SJSA1 (cell line): ENCODE results near the gene NRG3. TPM values are rescaled to one million over a fixed set of nuclear protein-coding genes. Genes with fewer than 3 reads are reported as not detected.

Source experiments
- DNase-seq, 2 experiments: peaks; one replicate each; pipeline ENCODE4 v3.0.0-alpha.2; 2015 to 2020; ENCODE audit warnings: low spot score in 2 of 2, low read depth in 1 of 2
- H3K27ac ChIP-seq: fragments of 250-450 bp; sonication (Bioruptor Pico); 2 replicates; pipeline ENCODE4 v1.5.1; 2020; ENCODE audit warnings: mild to moderate bottlenecking, moderate library complexity
- H3K27me3 ChIP-seq: fragments of 250-450 bp; sonication (Bioruptor Pico); replicated peaks from 2 replicates; pipeline ENCODE4 v1.5.1; 2020; ENCODE audit warnings: mild to moderate bottlenecking, moderate library complexity
- H3K36me3 ChIP-seq: fragments of 250-450 bp; sonication (Bioruptor Pico); 2 replicates; pipeline ENCODE4 v1.5.1; 2020; ENCODE audit warnings: mild to moderate bottlenecking
- H3K4me1 ChIP-seq: fragments of 250-450 bp; sonication (Bioruptor Pico); replicated peaks from 2 replicates; pipeline ENCODE4 v1.6.1; 2021; ENCODE audit warnings: mild to moderate bottlenecking
- H3K4me3 ChIP-seq: fragments of 250-450 bp; sonication (Bioruptor Pico); 2 replicates; pipeline ENCODE4 v1.5.1; 2020; ENCODE audit warnings: mild to moderate bottlenecking
- H3K9me3 ChIP-seq: fragments of 250-450 bp; sonication (Bioruptor Pico); replicated peaks from 2 replicates; pipeline ENCODE4 v1.5.1; 2020; ENCODE audit warnings: mild to moderate bottlenecking
- total RNA-seq: library from RNA; depleted of rRNA; stranded (reverse); fragments of >200 nt; shearing (Covaris generic); gene quantifications from 2 replicates; pipeline ENCODE4 v1.2.3, GENCODE V29; 2014

The NRG3 gene
- total RNA-seq, 1 experiment from 2014 or later = not detected

DNA sequence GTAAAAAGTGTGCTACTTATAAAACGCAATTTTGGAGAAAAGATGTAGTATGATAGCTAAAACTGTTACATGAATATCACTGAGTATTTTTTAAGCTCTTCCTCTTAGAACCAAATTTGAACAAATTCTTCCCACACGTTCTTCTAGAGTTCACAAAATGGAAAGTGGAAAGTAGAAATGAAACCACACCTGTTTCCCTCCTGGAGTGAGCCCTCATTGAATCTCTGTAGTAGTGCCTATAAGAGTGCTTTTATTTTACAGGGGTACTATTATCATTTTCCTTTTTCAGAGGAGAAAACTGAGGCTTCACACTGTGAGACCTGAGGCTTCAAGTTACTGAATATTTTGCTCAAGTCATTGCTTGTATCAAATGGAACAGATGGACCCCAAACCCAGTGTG lies 393.0 kb downstream of the NRG3 start:
- H3K4me1 ChIP-seq = no peaks in the 10 kb centered on the region
- peaks cover 15% of the 10 kb centered on the region for H3K9me3 ChIP-seq
- H3K4me3 ChIP-seq = no peak overlapping the region
- H3K27ac ChIP-seq = no peak overlapping the region
- H3K36me3 ChIP-seq = no peaks in the 10 kb centered on the region
- no peaks in the 10 kb centered on the region for H3K27me3 ChIP-seq
- DNase-seq = no peak

DNA sequence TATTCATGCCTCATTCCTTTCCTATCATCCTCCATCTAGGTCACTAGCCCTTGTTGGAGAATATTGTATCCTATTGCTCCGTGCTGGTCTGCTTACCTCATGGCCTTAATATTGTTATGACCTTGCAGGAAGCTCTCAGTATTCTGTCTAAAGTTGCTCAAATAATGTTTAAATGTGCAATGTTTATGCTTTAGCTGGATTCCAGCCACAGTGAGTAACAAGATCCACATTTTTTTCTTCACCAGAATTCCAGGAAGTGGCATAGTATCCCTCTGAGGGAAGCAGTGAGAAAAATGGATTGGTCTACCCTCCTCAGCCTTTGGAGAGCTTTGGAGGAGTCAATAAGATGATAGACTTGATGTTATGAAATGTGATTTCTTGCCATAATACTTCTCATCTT lies 402.6 kb downstream of the NRG3 start:
- peaks cover 9% of the 10 kb centered on the region; the same call in 1 of the 2 replicates for H3K9me3 ChIP-seq
- no peaks in the 10 kb centered on the region for H3K4me1 ChIP-seq
- no peaks in the 10 kb centered on the region for H3K36me3 ChIP-seq
- no peak overlapping the region for H3K27ac ChIP-seq
- H3K27me3 ChIP-seq = no peaks in the 10 kb centered on the region
- no peak overlapping the region for H3K4me3 ChIP-seq
- no peak for DNase-seq

DNA sequence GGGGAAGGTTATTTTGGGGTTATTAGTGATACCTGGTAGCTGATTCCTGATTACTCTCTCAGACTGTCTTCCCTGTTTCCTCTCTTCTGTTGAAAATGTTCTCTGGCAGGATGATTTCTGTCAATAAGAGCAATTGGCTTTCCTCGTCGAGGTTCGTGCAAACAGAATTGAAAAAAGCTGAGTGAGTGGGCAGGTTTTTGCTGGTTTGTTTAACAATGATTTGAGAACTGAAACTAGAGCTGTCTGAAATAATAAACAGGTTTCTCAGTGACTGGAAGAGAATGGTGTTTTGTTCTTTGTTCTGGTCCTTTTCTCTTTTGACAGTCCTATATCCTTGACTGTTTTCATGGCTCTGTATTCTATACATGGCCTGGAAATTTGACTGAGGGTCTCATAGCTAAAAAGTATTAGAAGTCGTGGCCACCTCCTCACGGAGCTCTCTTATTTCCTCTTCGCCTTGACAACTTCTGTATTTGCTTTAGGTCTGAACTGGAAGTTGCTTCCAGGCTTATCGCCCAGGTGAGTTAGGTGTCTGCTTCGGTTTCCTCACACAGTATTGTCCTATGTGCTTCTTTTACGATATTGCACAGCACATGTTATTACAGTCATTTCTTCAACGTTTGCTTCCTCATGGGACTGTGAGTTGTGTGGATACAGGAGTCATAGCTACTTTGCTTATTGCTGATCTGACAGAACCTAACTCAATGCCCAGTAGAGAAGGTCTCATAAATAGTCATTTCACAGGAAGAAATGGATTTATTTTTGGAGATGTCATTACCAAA lies 403.6 kb downstream of the NRG3 start:
- Histone ChIP-seq H3K27me3 (no peaks in the 10 kb centered on the region), H3K4me3 (no peak overlapping the region), H3K27ac (no peak overlapping the region), H3K4me1 (no peaks in the 10 kb centered on the region), H3K9me3 (peaks cover 9% of the 10 kb centered on the region; the same call in 1 of the 2 replicates), H3K36me3 (no peaks in the 10 kb centered on the region)
- DNase-seq = no peak

DNA sequence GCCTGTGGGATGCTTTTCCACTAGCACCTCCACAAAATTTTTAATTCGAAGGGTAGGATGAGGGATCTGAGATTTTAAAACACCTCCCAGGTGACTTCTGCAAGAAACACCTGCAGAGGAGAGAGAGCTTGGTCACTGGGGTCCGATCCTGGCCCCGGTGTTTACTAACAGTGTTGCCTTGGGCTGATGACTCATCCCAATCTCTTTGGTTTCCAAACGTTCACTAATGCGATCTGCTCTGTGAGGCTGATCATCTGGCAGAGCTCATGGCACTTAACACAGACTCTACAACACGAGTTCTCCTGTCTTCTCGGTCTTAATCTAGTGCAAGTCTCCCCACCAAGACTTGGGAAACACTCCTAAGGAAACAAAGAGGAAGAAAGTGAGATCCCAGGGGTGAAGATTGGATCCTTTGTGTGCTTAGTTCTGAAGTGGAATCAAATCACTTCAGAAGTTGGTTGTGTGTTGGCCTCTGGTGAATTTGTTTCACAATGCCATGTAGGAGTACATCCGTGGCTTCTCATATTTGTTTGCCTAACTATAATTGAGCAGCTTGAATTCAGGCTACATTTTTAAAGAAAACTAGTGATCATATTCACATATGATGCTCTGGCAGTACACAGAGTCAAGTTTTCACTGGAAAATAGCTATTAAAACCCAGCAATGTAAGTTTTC lies 407.9 kb downstream of the NRG3 start:
- H3K4me3 ChIP-seq = no peak overlapping the region
- H3K36me3 ChIP-seq = no peaks in the 10 kb centered on the region
- H3K27me3 ChIP-seq = no peaks in the 10 kb centered on the region
- H3K4me1 ChIP-seq = no peaks in the 10 kb centered on the region
- peaks cover 23% of the 10 kb centered on the region; the same call in 1 of the 2 replicates for H3K9me3 ChIP-seq
- no peak for DNase-seq
- H3K27ac ChIP-seq = no peak overlapping the region

DNA sequence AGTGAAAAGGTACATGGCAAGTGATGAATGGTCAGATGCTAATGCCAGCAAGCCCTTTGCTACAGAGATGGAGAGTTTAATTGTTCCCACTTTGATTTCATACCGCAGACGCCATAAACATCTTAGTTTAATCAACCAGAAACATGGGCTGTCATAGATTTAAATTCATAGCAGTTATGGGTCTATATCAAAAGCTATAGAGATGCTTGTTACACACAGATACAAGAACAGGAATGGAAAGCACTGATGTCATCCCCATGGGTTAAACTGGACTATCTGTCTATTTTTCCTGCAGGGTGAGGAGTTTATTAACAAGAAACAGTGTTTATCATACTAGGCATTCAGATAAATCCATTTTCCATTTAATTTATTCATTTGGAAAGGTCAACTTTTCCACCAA lies 409.2 kb downstream of the NRG3 start:
- H3K36me3 ChIP-seq = no peaks in the 10 kb centered on the region
- H3K27me3 ChIP-seq = no peaks in the 10 kb centered on the region
- H3K4me1 ChIP-seq = no peaks in the 10 kb centered on the region
- H3K9me3 ChIP-seq = peaks cover 20% of the 10 kb centered on the region; the same call in 1 of the 2 replicates
- H3K27ac ChIP-seq = no peak overlapping the region
- H3K4me3 ChIP-seq = no peak overlapping the region
- DNase-seq = no peak

DNA sequence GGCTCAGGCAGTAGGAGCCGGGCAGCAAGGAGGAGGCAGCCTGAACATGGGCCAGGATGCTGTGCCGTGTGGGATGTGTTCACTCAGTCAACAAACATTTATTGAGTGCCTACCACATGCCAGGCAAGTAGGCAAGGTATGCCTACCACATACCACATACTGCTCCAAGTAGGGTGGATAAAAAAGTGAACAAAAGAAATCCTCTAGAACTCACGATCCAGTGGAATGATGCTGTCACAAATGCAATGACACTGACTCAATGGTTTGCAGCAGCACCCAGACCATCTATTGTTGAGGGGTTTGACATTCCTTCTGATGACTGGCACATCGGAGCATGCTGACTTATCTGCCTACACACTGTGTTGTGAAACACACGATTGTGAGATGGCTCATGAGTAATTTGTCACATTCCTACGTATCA lies 413.5 kb downstream of the NRG3 start:
- no peaks in the 10 kb centered on the region for H3K27me3 ChIP-seq
- no peak overlapping the region for H3K4me3 ChIP-seq
- DNase-seq = no peak
- no peaks in the 10 kb centered on the region for H3K36me3 ChIP-seq
- H3K4me1 ChIP-seq = no peaks in the 10 kb centered on the region
- peaks cover 14% of the 10 kb centered on the region; the same call in 1 of the 2 replicates for H3K9me3 ChIP-seq
- no peak overlapping the region for H3K27ac ChIP-seq

DNA sequence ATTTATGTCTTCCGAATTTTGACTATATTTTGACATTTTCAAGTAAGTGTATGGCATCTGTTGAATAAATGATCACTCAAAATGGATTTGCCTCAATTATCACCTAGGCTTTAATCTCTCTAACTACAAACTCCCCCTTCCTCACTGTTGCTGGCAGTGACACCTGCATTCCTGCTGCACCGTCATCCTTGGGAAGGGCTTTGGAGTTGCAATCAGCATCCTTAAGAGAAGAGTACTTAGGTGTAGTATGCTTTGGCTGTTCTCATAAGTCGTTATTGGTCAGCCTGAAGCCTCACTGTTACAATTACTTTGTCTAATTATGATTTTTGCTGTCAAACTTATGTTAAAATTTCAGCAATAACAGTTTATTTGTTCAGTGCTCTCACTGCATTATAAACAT lies 415.0 kb downstream of the NRG3 start:
- no peaks in the 10 kb centered on the region for H3K4me1 ChIP-seq
- no peak overlapping the region for H3K4me3 ChIP-seq
- no peak overlapping the region for H3K27ac ChIP-seq
- H3K27me3 ChIP-seq = no peaks in the 10 kb centered on the region
- peaks cover 13% of the 10 kb centered on the region; the same call in 1 of the 2 replicates for H3K9me3 ChIP-seq
- DNase-seq = no peak
- no peaks in the 10 kb centered on the region for H3K36me3 ChIP-seq

DNA sequence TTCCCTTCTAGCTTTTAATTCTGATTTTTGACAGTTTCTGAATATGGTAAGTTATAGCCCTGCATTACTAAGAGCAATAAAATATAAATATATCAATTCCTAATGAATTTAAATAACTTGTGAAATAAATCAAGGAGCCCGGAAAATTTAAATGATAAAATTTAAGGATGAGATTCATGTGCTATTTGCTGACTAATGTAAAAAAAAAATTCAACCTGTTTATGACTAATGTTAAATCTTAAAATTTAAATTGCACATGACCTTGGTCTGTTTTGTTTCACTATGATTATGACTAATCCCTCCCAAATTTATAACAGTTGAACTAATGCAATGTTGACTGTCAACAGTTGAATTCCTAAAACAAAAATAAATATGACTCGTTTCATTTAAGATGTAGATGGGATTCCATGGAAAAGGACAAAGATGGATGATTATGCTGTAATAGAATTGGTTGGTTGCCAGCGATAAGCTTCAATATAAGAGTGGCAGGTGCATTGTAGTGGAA lies 419.9 kb downstream of the NRG3 start:
- Histone ChIP-seq H3K27me3 (no peaks in the 10 kb centered on the region), H3K4me3 (no peak overlapping the region), H3K9me3 (peaks cover 4% of the 10 kb centered on the region; the same call in 1 of the 2 replicates), H3K36me3 (no peaks in the 10 kb centered on the region), H3K4me1 (no peaks in the 10 kb centered on the region), H3K27ac (no peak overlapping the region)
- DNase-seq = no peak

DNA sequence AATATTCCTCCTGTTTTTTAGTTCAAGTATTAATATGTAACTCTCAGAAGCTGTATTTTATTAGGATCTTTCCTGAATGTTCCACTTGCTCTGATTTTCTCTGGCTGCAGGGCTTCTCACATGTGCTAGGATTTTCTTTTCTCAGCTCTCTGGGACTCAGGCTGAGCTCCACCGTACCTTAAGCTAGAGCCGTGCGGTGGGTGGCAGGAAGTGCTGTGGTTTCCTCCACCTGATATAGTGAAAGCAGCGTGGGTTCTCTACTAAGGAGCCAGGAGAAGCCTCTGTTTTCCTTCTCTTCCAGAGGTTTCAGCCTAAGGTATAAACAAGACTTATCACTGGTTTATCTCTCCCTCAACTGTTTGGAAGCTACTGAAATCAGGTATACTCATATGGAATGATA lies 433.6 kb downstream of the NRG3 start:
- H3K27me3 ChIP-seq = no peaks in the 10 kb centered on the region
- H3K4me1 ChIP-seq = no peaks in the 10 kb centered on the region
- no peak overlapping the region for H3K27ac ChIP-seq
- H3K36me3 ChIP-seq = no peaks in the 10 kb centered on the region
- peaks cover 13% of the 10 kb centered on the region for H3K9me3 ChIP-seq
- DNase-seq = no peak
- H3K4me3 ChIP-seq = no peak overlapping the region

DNA sequence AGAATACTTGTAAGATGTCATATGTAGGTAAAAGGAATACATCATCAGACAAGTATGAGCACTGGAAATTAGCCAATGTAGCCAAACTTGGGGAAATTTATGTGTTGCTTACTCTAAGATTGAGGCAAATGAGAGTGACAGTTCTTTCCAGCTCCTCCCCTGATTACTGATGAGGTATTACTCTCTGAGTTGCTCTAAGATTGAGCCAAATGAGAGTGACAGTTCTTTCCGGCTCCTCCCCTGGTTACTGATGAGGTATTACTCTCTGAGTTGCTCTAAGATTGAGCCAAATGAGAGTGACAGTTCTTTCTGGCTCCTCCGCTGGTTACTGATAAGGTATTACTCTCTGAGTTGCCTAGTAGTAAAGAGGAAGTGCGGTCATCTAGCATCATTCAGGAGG lies 435.8 kb downstream of the NRG3 start:
- H3K27me3 ChIP-seq = no peaks in the 10 kb centered on the region
- H3K27ac ChIP-seq = no peak overlapping the region
- DNase-seq = no peak
- no peak overlapping the region for H3K4me3 ChIP-seq
- no peaks in the 10 kb centered on the region for H3K4me1 ChIP-seq
- no peaks in the 10 kb centered on the region for H3K36me3 ChIP-seq
- peaks cover 13% of the 10 kb centered on the region for H3K9me3 ChIP-seq

DNA sequence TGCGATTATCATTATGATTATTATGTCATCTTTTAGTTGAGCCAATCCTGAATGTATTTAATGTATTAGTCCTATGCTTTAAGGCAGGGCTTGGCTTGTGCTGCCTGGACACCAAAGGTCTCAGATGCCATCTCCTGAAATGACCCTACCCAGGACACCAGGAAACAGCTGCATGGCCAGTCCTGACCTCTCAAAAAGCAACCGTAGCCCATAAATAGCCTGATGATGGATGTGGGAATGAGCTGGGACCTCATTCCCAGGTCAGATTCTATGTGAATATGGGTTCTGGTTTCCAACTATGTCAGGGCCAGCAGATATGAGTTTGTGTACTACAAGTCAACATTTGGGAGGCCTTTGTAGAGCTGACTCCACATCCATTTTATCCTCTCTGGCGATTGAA lies 438.4 kb downstream of the NRG3 start:
- H3K9me3 ChIP-seq = peaks cover 13% of the 10 kb centered on the region
- no peak overlapping the region for H3K27ac ChIP-seq
- H3K36me3 ChIP-seq = no peaks in the 10 kb centered on the region
- no peak overlapping the region for H3K4me3 ChIP-seq
- H3K27me3 ChIP-seq = no peaks in the 10 kb centered on the region
- no peak for DNase-seq
- H3K4me1 ChIP-seq = no peaks in the 10 kb centered on the region

DNA sequence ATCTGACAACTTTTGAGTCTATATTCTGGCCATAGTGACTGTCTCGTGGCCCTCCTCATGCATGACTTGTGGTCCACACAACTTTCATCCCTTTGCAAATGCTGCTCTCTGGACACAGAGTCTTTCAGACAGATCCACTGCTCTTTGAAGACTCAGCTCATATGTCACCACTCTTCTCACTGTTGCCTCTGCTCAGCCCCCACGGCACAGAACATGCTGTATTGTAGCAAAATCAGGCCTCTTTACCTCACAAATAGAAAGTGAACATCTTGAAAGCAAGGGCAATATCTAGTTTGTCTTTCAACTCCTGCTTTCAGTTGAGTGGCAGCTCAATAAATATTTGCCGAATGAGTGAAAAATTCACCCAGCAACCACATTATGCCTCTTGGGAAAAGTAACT lies 443.5 kb downstream of the NRG3 start:
- Histone ChIP-seq H3K4me3 (no peak overlapping the region), H3K27ac (no peak overlapping the region), H3K9me3 (no peaks in the 10 kb centered on the region), H3K4me1 (no peaks in the 10 kb centered on the region), H3K36me3 (no peaks in the 10 kb centered on the region), H3K27me3 (no peaks in the 10 kb centered on the region)
- no peak for DNase-seq

DNA sequence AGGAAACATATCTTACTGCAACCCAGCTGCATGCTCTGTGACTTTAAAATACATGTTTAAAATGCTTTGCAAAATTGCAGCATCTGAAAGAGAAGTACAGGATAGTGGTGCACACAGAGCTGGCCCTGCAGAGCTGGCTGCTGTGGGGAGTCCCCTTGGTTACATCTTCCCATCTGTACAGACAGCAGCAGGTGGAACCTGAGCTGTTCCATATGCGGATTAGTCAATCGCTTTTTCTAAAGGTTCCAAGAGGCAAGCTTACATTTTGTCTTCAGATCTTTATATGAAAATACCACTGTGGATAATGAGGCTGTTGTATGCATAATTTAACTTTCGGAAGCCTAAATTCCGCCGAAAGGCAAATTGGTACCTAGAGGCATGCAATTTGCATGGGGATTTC lies 444.1 kb downstream of the NRG3 start:
- H3K27ac ChIP-seq = no peak overlapping the region
- H3K27me3 ChIP-seq = no peaks in the 10 kb centered on the region
- no peak for DNase-seq
- no peaks in the 10 kb centered on the region for H3K9me3 ChIP-seq
- no peaks in the 10 kb centered on the region for H3K4me1 ChIP-seq
- H3K4me3 ChIP-seq = no peak overlapping the region
- no peaks in the 10 kb centered on the region for H3K36me3 ChIP-seq

DNA sequence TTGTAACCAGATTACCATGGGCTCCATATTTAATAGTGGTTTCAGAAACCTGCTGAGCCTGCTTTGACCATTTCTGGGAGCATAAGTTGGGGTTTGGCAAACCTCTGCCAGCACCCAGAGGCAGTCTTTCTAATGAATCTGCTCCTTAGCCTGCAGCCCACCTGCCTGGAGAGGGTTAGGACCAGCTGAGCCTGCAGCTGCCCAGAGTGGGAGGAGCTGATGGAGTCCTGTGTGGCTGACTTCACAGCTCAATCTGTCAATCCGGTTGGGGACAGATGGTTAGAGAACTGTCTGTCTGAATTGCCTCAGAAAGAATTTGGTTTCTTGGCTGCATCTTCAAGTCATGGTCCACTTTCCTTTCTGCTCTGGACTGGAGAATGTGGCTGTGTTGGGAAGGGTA lies 444.6 kb downstream of the NRG3 start:
- Histone ChIP-seq H3K4me1 (no peaks in the 10 kb centered on the region), H3K36me3 (no peaks in the 10 kb centered on the region), H3K27ac (no peak overlapping the region), H3K9me3 (no peaks in the 10 kb centered on the region), H3K4me3 (no peak overlapping the region), H3K27me3 (no peaks in the 10 kb centered on the region)
- no peak for DNase-seq
